OCI-LY3 (cell line): ENCODE data around the gene PACSIN2.

Experiments used
- EZH2phosphoT487 ChIP-seq: fragments of 200-600 bp; shearing (Covaris generic); IDR thresholded peaks from 2 replicates; pipeline ENCODE4 v1.6.1; 2018; ENCODE audit warnings: antibody characterized with exemption, mixed run types, low read depth
- TF ChIP-seq, protein P1 (sequence below): fragments of 200-600, 300-600 bp; sonication (generic); IDR thresholded peaks from 2 replicates; pipeline ENCODE4 v1.5.1; 2014; ENCODE audit warnings: antibody characterized with exemption, low read length, low read depth

DNA sequence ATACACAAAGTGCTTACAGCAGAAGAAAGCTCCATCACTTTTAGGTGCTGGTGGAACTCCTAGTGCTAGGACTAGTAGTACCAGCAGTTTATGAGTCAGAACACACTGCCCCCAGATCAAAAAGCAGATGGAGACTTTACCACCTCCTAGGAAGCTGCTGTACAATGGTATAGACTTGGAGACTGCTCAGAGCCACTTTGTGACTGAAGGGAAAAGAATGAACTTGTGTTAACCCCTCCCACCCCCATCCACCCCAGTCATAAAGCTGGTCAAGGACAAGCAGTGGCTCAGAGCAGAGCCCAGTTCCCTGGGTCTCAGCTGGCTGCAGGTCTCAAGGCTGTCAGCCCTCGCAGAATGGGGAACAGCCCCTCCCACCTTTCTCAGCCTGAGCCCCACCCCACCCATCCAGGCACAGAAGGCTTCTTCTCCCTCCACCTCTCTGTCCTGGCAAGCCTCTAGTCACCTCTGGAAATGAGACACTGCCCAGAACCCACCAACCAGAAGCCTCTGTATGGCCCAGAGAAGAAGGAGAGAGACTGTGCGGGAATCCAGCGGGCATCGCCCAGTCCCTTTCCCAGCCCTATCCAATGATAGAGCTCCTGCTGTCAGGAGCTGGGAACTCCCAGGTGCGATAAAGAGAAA lies 23.8 kb downstream of the PACSIN2 start:
- TF ChIP-seq, protein P1, sequence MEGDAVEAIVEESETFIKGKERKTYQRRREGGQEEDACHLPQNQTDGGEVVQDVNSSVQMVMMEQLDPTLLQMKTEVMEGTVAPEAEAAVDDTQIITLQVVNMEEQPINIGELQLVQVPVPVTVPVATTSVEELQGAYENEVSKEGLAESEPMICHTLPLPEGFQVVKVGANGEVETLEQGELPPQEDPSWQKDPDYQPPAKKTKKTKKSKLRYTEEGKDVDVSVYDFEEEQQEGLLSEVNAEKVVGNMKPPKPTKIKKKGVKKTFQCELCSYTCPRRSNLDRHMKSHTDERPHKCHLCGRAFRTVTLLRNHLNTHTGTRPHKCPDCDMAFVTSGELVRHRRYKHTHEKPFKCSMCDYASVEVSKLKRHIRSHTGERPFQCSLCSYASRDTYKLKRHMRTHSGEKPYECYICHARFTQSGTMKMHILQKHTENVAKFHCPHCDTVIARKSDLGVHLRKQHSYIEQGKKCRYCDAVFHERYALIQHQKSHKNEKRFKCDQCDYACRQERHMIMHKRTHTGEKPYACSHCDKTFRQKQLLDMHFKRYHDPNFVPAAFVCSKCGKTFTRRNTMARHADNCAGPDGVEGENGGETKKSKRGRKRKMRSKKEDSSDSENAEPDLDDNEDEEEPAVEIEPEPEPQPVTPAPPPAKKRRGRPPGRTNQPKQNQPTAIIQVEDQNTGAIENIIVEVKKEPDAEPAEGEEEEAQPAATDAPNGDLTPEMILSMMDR = no peak
- TF ChIP-seq EZH2phosphoT487 = no peak
